HepG2 (cell line): Measurements from ENCODE around the gene DDX1. TPM values are rescaled to one million over a fixed set of nuclear protein-coding genes. Genes with fewer than 3 reads are reported as not detected.

Source experiments
- HBP1 ChIP-seq: IDR thresholded peaks from 2 replicates; pipeline ENCODE4 v1.6.1; 2016; ENCODE audit warnings: low read depth, control low read depth
- HHEX ChIP-seq: IDR thresholded peaks from 2 replicates; pipeline ENCODE4 v1.6.1; 2016; ENCODE audit warnings: control low read depth
- HNRNPK ChIP-seq: fragments of 200-400 bp; formaldehyde crosslinking; IDR thresholded peaks from 2 replicates; pipeline ENCODE4 v1.6.1; 2018; ENCODE audit warnings: low read length, low read depth, moderate library complexity, mild to moderate bottlenecking; ENCODE audit not compliant: poor library complexity, severe bottlenecking
- REXO4 ChIP-seq: sonication (generic); formaldehyde crosslinking; IDR thresholded peaks from 2 replicates; pipeline ENCODE4 v1.8.0; 2022; ENCODE audit warnings: missing genetic modification reagents, mild to moderate bottlenecking, borderline replicate concordance
- STAG1 ChIP-seq: sonication (generic); formaldehyde crosslinking; IDR thresholded peaks from 2 replicates; pipeline ENCODE4 v1.4.0; 2020; ENCODE audit warnings: missing genetic modification reagents
- SUZ12 ChIP-seq: fragments of 150-350 bp; IDR thresholded peaks from 2 replicates; pipeline ENCODE4 v1.6.1; 2014; ENCODE audit warnings: low read depth, low read length
- ZBTB44 ChIP-seq: sonication (generic); formaldehyde crosslinking; IDR thresholded peaks from 2 replicates; pipeline ENCODE4 v1.4.0; 2020; ENCODE audit warnings: missing genetic modification reagents
- ZNF547 ChIP-seq: sonication (generic); formaldehyde crosslinking; IDR thresholded peaks from 2 replicates; pipeline ENCODE4 v1.5.1; 2020; ENCODE audit warnings: mild to moderate bottlenecking, missing genetic modification reagents
- ZNF589 ChIP-seq: sonication (generic); formaldehyde crosslinking; conservative IDR thresholded peaks from 2 replicates; pipeline ENCODE4 v1.8.0; 2022; ENCODE audit warnings: mild to moderate bottlenecking, moderate library complexity, missing genetic modification reagents
- ZNF615 ChIP-seq: sonication (generic); formaldehyde crosslinking; IDR thresholded peaks from 2 replicates; pipeline ENCODE4 v1.5.0; 2020; ENCODE audit warnings: mild to moderate bottlenecking, missing genetic modification reagents, borderline replicate concordance
- ZNF841 ChIP-seq: sonication (generic); formaldehyde crosslinking; IDR thresholded peaks from 2 replicates; pipeline ENCODE4 v1.8.1; 2023; ENCODE audit warnings: missing genetic modification reagents, borderline replicate concordance
- ZXDC ChIP-seq: sonication (generic); formaldehyde crosslinking; IDR thresholded peaks from 2 replicates; pipeline ENCODE4 v1.5.0; 2020; ENCODE audit warnings: mild to moderate bottlenecking, missing genetic modification reagents
- polyA plus RNA-seq, 8 experiments: library from polyadenylated mRNA; depleted of rRNA in 3 of 8; stranded (reverse) in 7 of 8; unstranded in 1 of 8; fragments of >200 nt; fragmentation: Illumina TruSeq in 4 of 8; extraction: Trizol in 4 of 8; gene quantifications; 2 replicates each; pipeline versions ENCODE4 v1.2.1 to v1.2.3, GENCODE V29; 2011 to 2016; ENCODE audit warnings: low read depth in 4 of 8, missing spikeins in 1 of 8, mixed read lengths in 1 of 8; ENCODE audit not compliant: insufficient read depth in 1 of 8
- total RNA-seq, 5 experiments: library from RNA; depleted of rRNA; stranded (reverse); fragments of >200 nt; fragmentation: Illumina TruSeq; extraction: Trizol; gene quantifications; 2 replicates each; pipeline ENCODE4 v1.2.3, GENCODE V29; 2016; ENCODE audit warnings: low read depth in 1 of 5
- TF ChIP-seq, protein P1 (sequence below): sonication (generic); formaldehyde crosslinking; IDR thresholded peaks from 2 replicates; pipeline ENCODE4 v1.8.0; 2022; ENCODE audit warnings: mild to moderate bottlenecking, missing genetic modification reagents; ENCODE audit not compliant: insufficient replicate concordance
- TF ChIP-seq, protein P2 (sequence below): sonication (generic); formaldehyde crosslinking; IDR thresholded peaks from 2 replicates; pipeline ENCODE4 v1.4.0; 2020; ENCODE audit warnings: mild to moderate bottlenecking, missing genetic modification reagents

Gene DDX1
- total and polyA plus RNA-seq, 2 of the 13 experiments (the other 11 are each of a cell fraction or from before 2014, with no cell fraction given): 81.6 to 130 TPM

DNA sequence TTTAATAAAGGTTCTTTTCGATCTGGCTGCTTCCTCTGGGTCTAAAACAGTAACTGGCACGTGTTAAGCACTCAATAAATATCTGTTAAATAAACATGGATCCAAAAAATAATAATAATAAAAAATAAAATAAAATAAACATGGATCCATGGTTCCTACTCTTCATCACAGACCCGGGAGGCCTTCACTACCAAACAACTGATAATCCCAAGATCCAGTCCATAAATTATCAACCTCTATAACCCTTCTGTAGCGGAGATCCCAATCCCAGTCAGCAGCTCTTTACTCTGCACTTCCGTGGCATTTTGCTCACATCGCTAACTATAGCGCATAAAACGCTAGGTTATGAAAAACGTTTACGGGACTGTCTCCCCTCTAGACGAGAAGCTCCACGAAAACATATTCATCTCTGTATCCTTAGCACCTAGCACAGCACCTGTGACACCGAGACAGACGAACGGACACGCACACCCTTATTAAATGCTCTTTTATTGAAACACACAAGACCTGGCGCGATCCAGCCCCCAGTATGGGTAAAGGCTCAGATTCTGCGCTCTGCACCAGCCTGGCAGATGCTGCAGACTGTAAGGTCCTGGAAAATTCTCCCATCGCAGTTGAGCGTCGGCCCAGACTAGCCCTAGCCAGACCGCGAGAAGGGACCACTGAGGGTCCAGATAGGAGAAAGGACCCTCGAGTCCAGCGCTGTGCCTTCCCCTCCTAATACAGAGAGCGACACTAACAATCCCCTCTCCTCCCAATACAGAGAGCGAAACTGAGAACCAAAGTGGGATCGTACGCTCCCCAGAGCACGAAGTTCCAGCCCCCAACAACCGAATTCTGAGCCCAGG, 31.3 kb upstream of the DDX1 start (continued):
- TF ChIP-seq HBP1: 0 out of 2 replicates have a peak, but pooled peaks have one; percentile 21
- no peak for TF ChIP-seq ZBTB44 (CRISPR knock-in tag)
- TF ChIP-seq ZNF547 (CRISPR knock-in tag): no peak
- TF ChIP-seq ZNF615 (CRISPR knock-in tag): no peak
- no peak for TF ChIP-seq REXO4 (CRISPR knock-in tag)
- no peak for TF ChIP-seq STAG1 (CRISPR knock-in tag)
- no peak for TF ChIP-seq ZNF841
- TF ChIP-seq HNRNPK: no peak
- TF ChIP-seq, protein P1, sequence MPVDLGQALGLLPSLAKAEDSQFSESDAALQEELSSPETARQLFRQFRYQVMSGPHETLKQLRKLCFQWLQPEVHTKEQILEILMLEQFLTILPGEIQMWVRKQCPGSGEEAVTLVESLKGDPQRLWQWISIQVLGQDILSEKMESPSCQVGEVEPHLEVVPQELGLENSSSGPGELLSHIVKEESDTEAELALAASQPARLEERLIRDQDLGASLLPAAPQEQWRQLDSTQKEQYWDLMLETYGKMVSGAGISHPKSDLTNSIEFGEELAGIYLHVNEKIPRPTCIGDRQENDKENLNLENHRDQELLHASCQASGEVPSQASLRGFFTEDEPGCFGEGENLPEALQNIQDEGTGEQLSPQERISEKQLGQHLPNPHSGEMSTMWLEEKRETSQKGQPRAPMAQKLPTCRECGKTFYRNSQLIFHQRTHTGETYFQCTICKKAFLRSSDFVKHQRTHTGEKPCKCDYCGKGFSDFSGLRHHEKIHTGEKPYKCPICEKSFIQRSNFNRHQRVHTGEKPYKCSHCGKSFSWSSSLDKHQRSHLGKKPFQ (CRISPR knock-in tag): no peak
- TF ChIP-seq, protein P2, sequence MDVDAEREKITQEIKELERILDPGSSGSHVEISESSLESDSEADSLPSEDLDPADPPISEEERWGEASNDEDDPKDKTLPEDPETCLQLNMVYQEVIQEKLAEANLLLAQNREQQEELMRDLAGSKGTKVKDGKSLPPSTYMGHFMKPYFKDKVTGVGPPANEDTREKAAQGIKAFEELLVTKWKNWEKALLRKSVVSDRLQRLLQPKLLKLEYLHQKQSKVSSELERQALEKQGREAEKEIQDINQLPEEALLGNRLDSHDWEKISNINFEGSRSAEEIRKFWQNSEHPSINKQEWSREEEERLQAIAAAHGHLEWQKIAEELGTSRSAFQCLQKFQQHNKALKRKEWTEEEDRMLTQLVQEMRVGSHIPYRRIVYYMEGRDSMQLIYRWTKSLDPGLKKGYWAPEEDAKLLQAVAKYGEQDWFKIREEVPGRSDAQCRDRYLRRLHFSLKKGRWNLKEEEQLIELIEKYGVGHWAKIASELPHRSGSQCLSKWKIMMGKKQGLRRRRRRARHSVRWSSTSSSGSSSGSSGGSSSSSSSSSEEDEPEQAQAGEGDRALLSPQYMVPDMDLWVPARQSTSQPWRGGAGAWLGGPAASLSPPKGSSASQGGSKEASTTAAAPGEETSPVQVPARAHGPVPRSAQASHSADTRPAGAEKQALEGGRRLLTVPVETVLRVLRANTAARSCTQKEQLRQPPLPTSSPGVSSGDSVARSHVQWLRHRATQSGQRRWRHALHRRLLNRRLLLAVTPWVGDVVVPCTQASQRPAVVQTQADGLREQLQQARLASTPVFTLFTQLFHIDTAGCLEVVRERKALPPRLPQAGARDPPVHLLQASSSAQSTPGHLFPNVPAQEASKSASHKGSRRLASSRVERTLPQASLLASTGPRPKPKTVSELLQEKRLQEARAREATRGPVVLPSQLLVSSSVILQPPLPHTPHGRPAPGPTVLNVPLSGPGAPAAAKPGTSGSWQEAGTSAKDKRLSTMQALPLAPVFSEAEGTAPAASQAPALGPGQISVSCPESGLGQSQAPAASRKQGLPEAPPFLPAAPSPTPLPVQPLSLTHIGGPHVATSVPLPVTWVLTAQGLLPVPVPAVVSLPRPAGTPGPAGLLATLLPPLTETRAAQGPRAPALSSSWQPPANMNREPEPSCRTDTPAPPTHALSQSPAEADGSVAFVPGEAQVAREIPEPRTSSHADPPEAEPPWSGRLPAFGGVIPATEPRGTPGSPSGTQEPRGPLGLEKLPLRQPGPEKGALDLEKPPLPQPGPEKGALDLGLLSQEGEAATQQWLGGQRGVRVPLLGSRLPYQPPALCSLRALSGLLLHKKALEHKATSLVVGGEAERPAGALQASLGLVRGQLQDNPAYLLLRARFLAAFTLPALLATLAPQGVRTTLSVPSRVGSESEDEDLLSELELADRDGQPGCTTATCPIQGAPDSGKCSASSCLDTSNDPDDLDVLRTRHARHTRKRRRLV (CRISPR knock-in tag): no peak
- TF ChIP-seq HHEX (CRISPR knock-in tag): no peak
- TF ChIP-seq ZXDC (CRISPR knock-in tag): no peak
- no peak for TF ChIP-seq SUZ12
- no peak for TF ChIP-seq ZNF589
